ENCODE data around the gene PRKCE. TPM values are rescaled to one million over a fixed set of nuclear protein-coding genes. Genes with fewer than 3 reads are reported as not detected.

Gene PRKCE
- total and polyA plus RNA-seq, 2 experiments from 2014 or later = 0.94 to 1.2 TPM

DNA sequence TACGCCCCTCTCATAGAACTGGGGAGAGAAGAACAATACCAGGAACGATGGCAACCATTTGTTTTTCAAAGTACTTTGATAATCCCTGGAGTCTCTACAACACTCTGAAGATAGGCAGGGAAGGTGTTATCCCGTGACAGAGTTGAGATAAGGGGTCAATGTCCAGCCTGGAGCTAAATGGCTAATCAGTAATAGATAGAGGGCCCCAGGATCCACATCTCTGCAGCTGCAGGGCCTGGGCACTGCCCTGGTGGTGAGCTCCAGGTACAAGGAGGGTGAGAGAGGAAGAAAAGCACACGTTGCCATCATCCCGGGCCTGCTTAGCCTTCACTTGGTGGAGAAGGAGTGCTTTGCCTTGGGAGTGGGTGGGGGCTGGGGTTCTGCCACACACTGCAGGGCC lies 260.6 kb downstream of the PRKCE start:
- Mint-ChIP-seq H3K27ac (no peak overlapping the region), H3K9me3 (no peaks in the 10 kb centered on the region), H3K4me1 (peaks cover 9% of the 10 kb centered on the region; the same call in 1 of the 3 replicates), H3K27me3 (ENCODE audit: insufficient read depth, low read depth, poor library complexity) (peaks cover 7% of the 10 kb centered on the region), H3K36me3 (ENCODE audit: low read depth) (no peaks in the 10 kb centered on the region), H3K4me3 (no peak overlapping the region)
- no peaks in the 10 kb centered on the region for H4K20me1 ChIP-seq (replicated peaks; ENCODE audit: insufficient read depth)
- DNase-seq (ENCODE audit: low spot score) (no peak), ATAC-seq (no peak)
- no peaks in the 10 kb centered on the region for H3K27me3 ChIP-seq (ENCODE audit: insufficient read depth)
- no peaks in the 10 kb centered on the region for H3K79me2 ChIP-seq (replicated peaks; ENCODE audit: insufficient read depth)
- H3K9me2 ChIP-seq (ENCODE audit: insufficient read depth) = no peaks in the 10 kb centered on the region
- H2AFZ ChIP-seq = no peak overlapping the region
- H3F3A ChIP-seq (replicated peaks; ENCODE audit: low read depth) = no peaks in the 10 kb centered on the region
- H3K4me3 ChIP-seq = no peak overlapping the region
- TF ChIP-seq POLR2AphosphoS5 (IDR thresholded peaks at IDR 0.05; ENCODE audit: low read depth) = no peak
- no peak for TF ChIP-seq STAT1 (IDR thresholded peaks at IDR 0.05; ENCODE audit: unreplicated experiment)
- TF ChIP-seq, protein P1, sequence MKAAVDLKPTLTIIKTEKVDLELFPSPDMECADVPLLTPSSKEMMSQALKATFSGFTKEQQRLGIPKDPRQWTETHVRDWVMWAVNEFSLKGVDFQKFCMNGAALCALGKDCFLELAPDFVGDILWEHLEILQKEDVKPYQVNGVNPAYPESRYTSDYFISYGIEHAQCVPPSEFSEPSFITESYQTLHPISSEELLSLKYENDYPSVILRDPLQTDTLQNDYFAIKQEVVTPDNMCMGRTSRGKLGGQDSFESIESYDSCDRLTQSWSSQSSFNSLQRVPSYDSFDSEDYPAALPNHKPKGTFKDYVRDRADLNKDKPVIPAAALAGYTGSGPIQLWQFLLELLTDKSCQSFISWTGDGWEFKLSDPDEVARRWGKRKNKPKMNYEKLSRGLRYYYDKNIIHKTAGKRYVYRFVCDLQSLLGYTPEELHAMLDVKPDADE (IDR thresholded peaks at IDR 0.05) = no peak
- no peak for TF ChIP-seq EZH2 (IDR thresholded peaks at IDR 0.05; ENCODE audit: low read depth, unreplicated experiment)
- TF ChIP-seq, protein P2, sequence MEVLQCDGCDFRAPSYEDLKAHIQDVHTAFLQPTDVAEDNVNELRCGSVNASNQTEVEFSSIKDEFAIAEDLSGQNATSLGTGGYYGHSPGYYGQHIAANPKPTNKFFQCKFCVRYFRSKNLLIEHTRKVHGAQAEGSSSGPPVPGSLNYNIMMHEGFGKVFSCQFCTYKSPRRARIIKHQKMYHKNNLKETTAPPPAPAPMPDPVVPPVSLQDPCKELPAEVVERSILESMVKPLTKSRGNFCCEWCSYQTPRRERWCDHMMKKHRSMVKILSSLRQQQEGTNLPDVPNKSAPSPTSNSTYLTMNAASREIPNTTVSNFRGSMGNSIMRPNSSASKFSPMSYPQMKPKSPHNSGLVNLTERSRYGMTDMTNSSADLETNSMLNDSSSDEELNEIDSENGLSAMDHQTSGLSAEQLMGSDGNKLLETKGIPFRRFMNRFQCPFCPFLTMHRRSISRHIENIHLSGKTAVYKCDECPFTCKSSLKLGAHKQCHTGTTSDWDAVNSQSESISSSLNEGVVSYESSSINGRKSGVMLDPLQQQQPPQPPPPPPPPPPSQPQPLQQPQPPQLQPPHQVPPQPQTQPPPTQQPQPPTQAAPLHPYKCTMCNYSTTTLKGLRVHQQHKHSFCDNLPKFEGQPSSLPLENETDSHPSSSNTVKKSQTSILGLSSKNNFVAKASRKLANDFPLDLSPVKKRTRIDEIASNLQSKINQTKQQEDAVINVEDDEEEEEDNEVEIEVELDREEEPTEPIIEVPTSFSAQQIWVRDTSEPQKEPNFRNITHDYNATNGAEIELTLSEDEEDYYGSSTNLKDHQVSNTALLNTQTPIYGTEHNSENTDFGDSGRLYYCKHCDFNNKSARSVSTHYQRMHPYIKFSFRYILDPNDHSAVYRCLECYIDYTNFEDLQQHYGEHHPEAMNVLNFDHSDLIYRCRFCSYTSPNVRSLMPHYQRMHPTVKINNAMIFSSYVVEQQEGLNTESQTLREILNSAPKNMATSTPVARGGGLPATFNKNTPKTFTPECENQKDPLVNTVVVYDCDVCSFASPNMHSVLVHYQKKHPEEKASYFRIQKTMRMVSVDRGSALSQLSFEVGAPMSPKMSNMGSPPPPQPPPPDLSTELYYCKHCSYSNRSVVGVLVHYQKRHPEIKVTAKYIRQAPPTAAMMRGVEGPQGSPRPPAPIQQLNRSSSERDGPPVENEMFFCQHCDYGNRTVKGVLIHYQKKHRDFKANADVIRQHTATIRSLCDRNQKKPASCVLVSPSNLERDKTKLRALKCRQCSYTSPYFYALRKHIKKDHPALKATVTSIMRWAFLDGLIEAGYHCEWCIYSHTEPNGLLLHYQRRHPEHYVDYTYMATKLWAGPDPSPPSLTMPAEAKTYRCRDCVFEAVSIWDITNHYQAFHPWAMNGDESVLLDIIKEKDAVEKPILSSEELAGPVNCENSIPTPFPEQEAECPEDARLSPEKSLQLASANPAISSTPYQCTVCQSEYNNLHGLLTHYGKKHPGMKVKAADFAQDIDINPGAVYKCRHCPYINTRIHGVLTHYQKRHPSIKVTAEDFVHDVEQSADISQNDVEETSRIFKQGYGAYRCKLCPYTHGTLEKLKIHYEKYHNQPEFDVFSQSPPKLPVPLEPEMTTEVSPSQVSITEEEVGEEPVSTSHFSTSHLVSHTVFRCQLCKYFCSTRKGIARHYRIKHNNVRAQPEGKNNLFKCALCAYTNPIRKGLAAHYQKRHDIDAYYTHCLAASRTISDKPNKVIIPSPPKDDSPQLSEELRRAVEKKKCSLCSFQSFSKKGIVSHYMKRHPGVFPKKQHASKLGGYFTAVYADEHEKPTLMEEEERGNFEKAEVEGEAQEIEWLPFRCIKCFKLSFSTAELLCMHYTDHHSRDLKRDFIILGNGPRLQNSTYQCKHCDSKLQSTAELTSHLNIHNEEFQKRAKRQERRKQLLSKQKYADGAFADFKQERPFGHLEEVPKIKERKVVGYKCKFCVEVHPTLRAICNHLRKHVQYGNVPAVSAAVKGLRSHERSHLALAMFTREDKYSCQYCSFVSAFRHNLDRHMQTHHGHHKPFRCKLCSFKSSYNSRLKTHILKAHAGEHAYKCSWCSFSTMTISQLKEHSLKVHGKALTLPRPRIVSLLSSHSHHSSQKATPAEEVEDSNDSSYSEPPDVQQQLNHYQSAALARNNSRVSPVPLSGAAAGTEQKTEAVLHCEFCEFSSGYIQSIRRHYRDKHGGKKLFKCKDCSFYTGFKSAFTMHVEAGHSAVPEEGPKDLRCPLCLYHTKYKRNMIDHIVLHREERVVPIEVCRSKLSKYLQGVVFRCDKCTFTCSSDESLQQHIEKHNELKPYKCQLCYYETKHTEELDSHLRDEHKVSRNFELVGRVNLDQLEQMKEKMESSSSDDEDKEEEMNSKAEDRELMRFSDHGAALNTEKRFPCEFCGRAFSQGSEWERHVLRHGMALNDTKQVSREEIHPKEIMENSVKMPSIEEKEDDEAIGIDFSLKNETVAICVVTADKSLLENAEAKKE (CRISPR knock-in tag; IDR thresholded peaks at IDR 0.05) = no peak
- TF ChIP-seq, protein P3, sequence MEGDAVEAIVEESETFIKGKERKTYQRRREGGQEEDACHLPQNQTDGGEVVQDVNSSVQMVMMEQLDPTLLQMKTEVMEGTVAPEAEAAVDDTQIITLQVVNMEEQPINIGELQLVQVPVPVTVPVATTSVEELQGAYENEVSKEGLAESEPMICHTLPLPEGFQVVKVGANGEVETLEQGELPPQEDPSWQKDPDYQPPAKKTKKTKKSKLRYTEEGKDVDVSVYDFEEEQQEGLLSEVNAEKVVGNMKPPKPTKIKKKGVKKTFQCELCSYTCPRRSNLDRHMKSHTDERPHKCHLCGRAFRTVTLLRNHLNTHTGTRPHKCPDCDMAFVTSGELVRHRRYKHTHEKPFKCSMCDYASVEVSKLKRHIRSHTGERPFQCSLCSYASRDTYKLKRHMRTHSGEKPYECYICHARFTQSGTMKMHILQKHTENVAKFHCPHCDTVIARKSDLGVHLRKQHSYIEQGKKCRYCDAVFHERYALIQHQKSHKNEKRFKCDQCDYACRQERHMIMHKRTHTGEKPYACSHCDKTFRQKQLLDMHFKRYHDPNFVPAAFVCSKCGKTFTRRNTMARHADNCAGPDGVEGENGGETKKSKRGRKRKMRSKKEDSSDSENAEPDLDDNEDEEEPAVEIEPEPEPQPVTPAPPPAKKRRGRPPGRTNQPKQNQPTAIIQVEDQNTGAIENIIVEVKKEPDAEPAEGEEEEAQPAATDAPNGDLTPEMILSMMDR (conservative IDR thresholded peaks at IDR 0.05; ENCODE audit: low read depth in 2 of 2) = no peak
- TF ChIP-seq ZNF331 (CRISPR knock-in tag; IDR thresholded peaks at IDR 0.05; ENCODE audit: low read depth) = no peak
- TF ChIP-seq EZH2phosphoT487 (IDR thresholded peaks at IDR 0.05; ENCODE audit: unreplicated experiment) = no peak
- no peak for TF ChIP-seq NANOG (IDR thresholded peaks at IDR 0.05; ENCODE audit: borderline replicate concordance)
- H3K27ac ChIP-seq (ENCODE audit: low read depth) = no peak overlapping the region
- H3K4me2 ChIP-seq = no peak overlapping the region
- no peaks in the 10 kb centered on the region for H3K4me1 ChIP-seq (ENCODE audit: insufficient read depth)
- no peaks in the 10 kb centered on the region for H3K36me3 ChIP-seq (ENCODE audit: insufficient read depth)
